Testis (tissue), 3 donors: ENCODE data around the gene CRISPLD2. TPM values are rescaled to one million over a fixed set of nuclear protein-coding genes. Genes with fewer than 3 reads are reported as not detected.

Experiments
- DNase-seq: peaks from one replicate; pipeline ENCODE4 v3.0.0-alpha.2; 2019
- H3K27ac ChIP-seq, 2 donors: fragments of 200-600 bp; sonication (generic); one replicate each; pipeline ENCODE4 v1.5.1; 2019
- H3K27me3 ChIP-seq: fragments of 200-600 bp; sonication (generic); one replicate; pipeline ENCODE4 v1.5.1; 2019
- H3K36me3 ChIP-seq: fragments of 200-600 bp; sonication (generic); one replicate; pipeline ENCODE4 v1.5.1; 2017; ENCODE audit warnings: low read depth; ENCODE audit errors: missing control alignments
- H3K4me1 ChIP-seq: fragments of 200-600 bp; sonication (generic); one replicate; pipeline ENCODE4 v1.5.1; 2019
- H3K4me3 ChIP-seq, 2 donors: fragments of 200-600 bp; sonication (generic); one replicate each; pipeline ENCODE4 v1.5.1; 2017 to 2019
- H3K9me3 ChIP-seq: fragments of 200-600 bp; sonication (generic); one replicate; pipeline ENCODE4 v1.5.1; 2017
- POLR2A ChIP-seq: fragments of 450-650 bp; IDR thresholded peaks from one replicate; pipeline ENCODE4 v1.6.1; 2017; ENCODE audit warnings: antibody characterized with exemption, mild to moderate bottlenecking, moderate library complexity
- WGBS, 2 donors: methylation state at CpG; one replicate each; pipeline ENCODE4 v1.1.5; 2018; 5-methylcytosine and 5-hydroxymethylcytosine counted together
- intact Hi-C: fragments of 100-400 bp; cut with DNase I; formaldehyde crosslinking; loops from one replicate; pipeline ENCODE4 v1.15.1; 2023; ENCODE audit warnings: low total_unique reads
- polyA plus RNA-seq: library from polyadenylated mRNA; stranded (reverse); fragments of 350-450 nt; fragmentation: Illumina TruSeq; extraction: RNeasy Lipid Tissue Mini Kit (QIAGEN cat#74804); gene quantifications from one replicate; pipeline ENCODE4 v1.2.3, GENCODE V29; 2014; ENCODE audit warnings: low read depth, low replicate concordance; ENCODE audit not compliant: insufficient read depth
- total RNA-seq, 2 donors: library from RNA; depleted of rRNA; stranded (reverse); fragments of >200 nt; gene quantifications; one replicate each; pipeline ENCODE4 v1.2.3, GENCODE V29; 2016
- TF ChIP-seq, protein P1 (sequence below), 3 experiments: fragments of 450-650 bp in 2 of 3; fragments of 200-600 bp in 1 of 3; sonication (generic) in 1 of 3; IDR thresholded peaks; one replicate each; pipeline ENCODE4 v1.5.1; 2016 to 2019; ENCODE audit warnings: antibody characterized with exemption in 3 of 3, mild to moderate bottlenecking in 2 of 3, moderate library complexity in 1 of 3

CRISPLD2 gene
- total and polyA plus RNA-seq, 3 donors from 2014 or later = 47.7 to 59.6 (median 48.8) TPM

DNA sequence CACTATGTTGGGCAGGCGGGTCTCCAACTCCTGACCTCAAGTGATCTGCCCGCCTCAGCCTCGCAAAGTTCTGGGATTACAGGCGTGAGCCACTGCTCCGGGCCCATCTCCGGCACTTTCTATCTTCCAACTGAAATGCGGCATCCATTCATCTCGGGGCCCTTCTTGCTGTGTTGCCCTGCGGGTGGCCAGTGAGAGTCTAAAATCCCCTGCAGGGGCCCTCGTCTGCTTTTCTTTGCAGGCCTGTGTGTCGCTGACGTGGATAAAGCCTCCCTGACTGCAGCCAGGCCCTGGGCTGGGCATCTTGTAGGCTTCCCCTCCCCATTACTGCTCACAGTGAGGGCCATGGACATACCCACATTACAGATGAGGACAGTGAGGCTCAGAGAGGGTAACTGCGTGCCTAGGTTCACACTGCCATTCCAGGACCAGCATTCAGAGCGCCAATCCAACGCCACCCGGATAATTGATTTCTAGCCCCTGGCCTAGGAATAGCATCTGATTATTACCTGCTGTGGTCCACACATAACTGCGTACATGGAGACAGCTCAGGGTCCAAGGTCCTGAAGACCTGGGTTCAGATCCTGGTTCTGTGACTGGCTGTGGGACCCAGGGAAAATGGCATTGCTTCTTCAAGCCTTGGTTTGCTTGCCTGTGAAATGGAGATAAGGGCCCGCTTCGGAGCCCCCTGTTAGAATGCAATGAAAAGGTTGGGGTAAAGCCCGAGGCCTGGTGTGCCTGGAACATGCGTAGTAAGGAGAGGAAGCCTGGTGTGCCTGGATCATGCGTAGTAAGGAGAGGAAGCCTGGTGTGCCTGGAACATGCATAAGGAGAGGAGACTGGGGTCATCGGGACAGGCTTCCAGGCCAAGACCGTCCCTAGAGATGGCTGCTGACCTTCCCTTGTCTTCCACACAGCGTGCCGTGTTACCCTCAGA, 25.0 kb downstream of the CRISPLD2 start:
- H3K27ac ChIP-seq = peak overlapping the region; percentile 31 to 70
- no peaks in the 10 kb centered on the region for H3K27me3 ChIP-seq
- H3K4me1 ChIP-seq = peaks cover 22% of the 10 kb centered on the region
- DNase-seq = no peak
- no peak overlapping the region for H3K4me3 ChIP-seq
- intact Hi-C loops = no loop called here
- TF ChIP-seq, protein P1, sequence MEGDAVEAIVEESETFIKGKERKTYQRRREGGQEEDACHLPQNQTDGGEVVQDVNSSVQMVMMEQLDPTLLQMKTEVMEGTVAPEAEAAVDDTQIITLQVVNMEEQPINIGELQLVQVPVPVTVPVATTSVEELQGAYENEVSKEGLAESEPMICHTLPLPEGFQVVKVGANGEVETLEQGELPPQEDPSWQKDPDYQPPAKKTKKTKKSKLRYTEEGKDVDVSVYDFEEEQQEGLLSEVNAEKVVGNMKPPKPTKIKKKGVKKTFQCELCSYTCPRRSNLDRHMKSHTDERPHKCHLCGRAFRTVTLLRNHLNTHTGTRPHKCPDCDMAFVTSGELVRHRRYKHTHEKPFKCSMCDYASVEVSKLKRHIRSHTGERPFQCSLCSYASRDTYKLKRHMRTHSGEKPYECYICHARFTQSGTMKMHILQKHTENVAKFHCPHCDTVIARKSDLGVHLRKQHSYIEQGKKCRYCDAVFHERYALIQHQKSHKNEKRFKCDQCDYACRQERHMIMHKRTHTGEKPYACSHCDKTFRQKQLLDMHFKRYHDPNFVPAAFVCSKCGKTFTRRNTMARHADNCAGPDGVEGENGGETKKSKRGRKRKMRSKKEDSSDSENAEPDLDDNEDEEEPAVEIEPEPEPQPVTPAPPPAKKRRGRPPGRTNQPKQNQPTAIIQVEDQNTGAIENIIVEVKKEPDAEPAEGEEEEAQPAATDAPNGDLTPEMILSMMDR (IDR thresholded peaks at IDR 0.05) = no peak
- TF ChIP-seq POLR2A = no peak
- no peaks in the 10 kb centered on the region for H3K9me3 ChIP-seq
- no peaks in the 10 kb centered on the region for H3K36me3 ChIP-seq
- 79 to 82% methylated on average over 26 of the region's 26 CpGs for WGBS, 2 donors

DNA sequence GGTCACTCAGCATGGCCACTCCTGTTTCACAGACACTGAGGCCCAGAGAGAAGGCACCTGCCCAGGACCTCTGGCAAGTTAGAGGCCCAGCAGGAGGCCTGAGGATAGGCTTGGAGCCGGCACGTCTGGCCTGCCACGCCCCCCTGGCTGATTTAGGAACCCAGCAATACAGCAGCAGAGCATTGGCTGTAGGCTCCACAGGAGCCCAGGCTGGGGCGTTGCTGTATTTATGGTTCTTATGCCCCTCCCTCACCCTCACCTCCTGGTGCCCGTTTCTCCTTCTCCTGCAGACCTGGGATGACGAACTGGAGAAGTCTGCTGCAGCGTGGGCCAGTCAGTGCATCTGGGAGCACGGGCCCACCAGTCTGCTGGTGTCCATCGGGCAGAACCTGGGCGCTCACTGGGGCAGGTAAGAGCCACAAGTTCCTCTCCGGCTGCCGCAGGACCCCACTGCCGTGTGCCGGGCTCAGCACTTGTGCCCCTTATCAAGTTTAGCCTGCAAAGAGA, 25.8 kb downstream of the CRISPLD2 start:
- no peak for TF ChIP-seq POLR2A
- TF ChIP-seq, protein P1 (IDR thresholded peaks at IDR 0.05) = no peak
- WGBS, 2 donors = 45 to 80% methylated on average over 4 to 14 of the region's 14 CpGs
- Histone ChIP-seq H3K36me3 (no peaks in the 10 kb centered on the region), H3K27ac (peak overlapping the region; percentile 50 to 68), H3K27me3 (no peaks in the 10 kb centered on the region), H3K4me3 (no peak overlapping the region), H3K4me1 (peaks cover 22% of the 10 kb centered on the region), H3K9me3 (no peaks in the 10 kb centered on the region)
- intact Hi-C loops = no loop called here
- no peak for DNase-seq

DNA sequence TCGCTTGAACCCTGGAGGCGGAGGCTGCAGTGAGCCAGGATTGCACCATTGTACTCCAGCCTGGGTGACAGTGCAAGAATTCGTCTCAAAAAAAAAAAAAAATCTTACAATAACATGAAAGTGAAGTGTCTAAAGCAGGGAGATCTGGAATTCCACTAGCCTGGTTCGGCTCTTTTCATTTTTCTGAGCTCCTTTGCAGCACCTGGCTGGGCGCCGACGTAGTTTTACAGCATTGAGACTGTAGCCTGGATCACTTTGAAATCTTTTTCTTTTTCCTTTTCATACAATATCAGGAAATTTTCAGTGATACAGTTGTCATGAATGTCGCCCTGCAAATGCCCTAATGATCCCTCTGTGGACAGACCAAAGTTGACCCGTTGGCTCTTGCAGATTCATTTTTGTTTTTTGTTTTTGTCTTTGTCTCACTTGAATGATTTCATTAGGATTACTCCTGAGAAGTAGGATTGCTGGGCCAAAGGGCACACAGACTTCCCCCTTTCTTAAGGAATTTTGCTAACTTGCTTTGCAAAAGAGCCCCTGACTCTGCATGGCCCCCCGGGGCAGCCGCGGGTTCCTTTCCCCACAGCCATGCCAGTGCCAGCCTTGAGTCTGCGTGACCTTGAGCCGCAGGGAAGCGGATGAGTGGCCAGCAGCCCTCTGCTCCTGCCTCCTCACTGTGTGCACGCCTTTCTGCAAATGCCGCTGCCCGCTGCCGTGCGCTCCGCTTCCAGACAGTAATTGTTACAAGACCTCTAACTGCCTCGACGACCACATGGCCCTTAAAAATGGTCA, 28.0 kb downstream of the CRISPLD2 start:
- intact Hi-C loops = no loop called here
- H3K36me3 ChIP-seq = no peaks in the 10 kb centered on the region
- no peak overlapping the region for H3K4me3 ChIP-seq
- H3K4me1 ChIP-seq = peaks cover 11% of the 10 kb centered on the region
- TF ChIP-seq POLR2A = no peak
- TF ChIP-seq, protein P1 (IDR thresholded peaks at IDR 0.05) = no peak
- WGBS, 2 donors = 52 to 68% methylated on average over 23 of the region's 23 CpGs
- H3K9me3 ChIP-seq = no peaks in the 10 kb centered on the region
- H3K27me3 ChIP-seq = no peaks in the 10 kb centered on the region
- no peak for DNase-seq
- H3K27ac ChIP-seq = peak overlapping the region in 1 of 2 donors; percentile 50

DNA sequence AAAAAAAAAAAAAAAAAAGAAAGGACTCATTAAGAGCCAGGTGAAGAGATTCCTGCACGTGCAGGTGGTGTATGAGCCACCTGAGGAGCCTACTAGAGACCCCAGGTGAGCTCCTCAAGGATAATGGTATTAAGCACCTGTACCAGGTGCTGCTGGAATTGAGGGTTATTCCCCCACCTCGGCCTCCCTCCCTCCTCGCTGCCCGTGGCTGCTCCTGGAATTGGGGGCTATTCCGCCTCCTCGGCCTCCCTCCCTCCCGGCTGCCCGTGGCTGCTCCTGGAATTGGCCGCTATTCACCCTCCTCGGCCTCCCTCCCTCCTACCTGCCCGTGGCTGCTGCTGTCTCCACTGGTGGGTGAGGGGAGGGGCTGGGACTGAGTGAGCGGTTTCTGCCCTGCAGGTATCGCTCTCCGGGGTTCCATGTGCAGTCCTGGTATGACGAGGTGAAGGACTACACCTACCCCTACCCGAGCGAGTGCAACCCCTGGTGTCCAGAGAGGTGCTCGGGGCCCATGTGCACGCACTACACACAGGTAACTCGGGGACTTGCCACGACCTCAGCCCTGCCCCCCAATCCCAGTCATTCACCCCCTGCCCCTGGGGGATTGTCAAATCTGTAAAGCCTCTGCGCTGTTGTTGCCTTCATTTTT, 29.3 kb downstream of the CRISPLD2 start:
- H3K4me3 ChIP-seq = no peak overlapping the region
- H3K27ac ChIP-seq = no peak overlapping the region
- no peaks in the 10 kb centered on the region for H3K36me3 ChIP-seq
- WGBS, 2 donors = 71 to 76% methylated on average over 21 to 22 of the region's 22 CpGs
- H3K9me3 ChIP-seq = no peaks in the 10 kb centered on the region
- TF ChIP-seq POLR2A = no peak
- TF ChIP-seq, protein P1 (IDR thresholded peaks at IDR 0.05) = no peak
- DNase-seq = no peak
- no peaks in the 10 kb centered on the region for H3K27me3 ChIP-seq
- peaks cover 9% of the 10 kb centered on the region for H3K4me1 ChIP-seq
- intact Hi-C loops = no loop called here
